CD4-positive, alpha-beta memory T cell (primary cell): Measurements from ENCODE around the gene CREB3. TPM values are rescaled to one million over a fixed set of nuclear protein-coding genes. Genes with fewer than 3 reads are reported as not detected.

Experiments
- CTCF ChIA-PET: fragments of 350-600 bp; sonication (Branson Sonifier 250); formaldehyde crosslinking; loops from one replicate; lab custom pipeline; 2021; ENCODE audit warnings: inconsistent platforms; ENCODE audit not compliant: partially characterized antibody; lab: Charles Lee
- POLR2A ChIA-PET: fragments of 350-600 bp; sonication (Branson Sonifier 250); formaldehyde crosslinking; loops from one replicate; lab custom pipeline; 2021; ENCODE audit not compliant: partially characterized antibody; lab: Charles Lee
- DNase-seq, 5 donors: peaks; one replicate each; pipeline versions ENCODE4 v3.0.0 to v3.0.0-alpha.2; 2020 to 2022; ENCODE audit warnings: mixed read lengths in 1 of 5
- H3K27ac ChIP-seq: one replicate; pipeline ENCODE4 v1.7.0; 2013; ENCODE audit warnings: low read depth, low read length
- H3K27me3 ChIP-seq: 2 replicates; pipeline ENCODE4 v1.7.0; 2013; ENCODE audit warnings: mild to moderate bottlenecking, low read length, moderate library complexity; ENCODE audit not compliant: insufficient read depth
- H3K36me3 ChIP-seq: 2 replicates; pipeline ENCODE4 v1.7.0; 2013; ENCODE audit warnings: mild to moderate bottlenecking, low read length, moderate library complexity; ENCODE audit not compliant: insufficient read depth
- H3K4me1 ChIP-seq: 2 replicates; pipeline ENCODE4 v1.7.0; 2013; ENCODE audit warnings: mild to moderate bottlenecking, low read length, moderate library complexity; ENCODE audit not compliant: insufficient read depth
- H3K4me3 ChIP-seq, 2 donors: one replicate each; pipeline ENCODE4 v1.7.0; 2013; ENCODE audit warnings: low read length in 2 of 2, mild to moderate bottlenecking in 1 of 2
- H3K9me3 ChIP-seq, 2 donors: one replicate each; pipeline ENCODE4 v1.7.0; 2013; ENCODE audit warnings: low read length in 2 of 2, control low read depth in 1 of 2; ENCODE audit not compliant: control insufficient read depth in 1 of 2
- H3K27ac Mint-ChIP-seq, 7 donors: one replicate each; pipeline ENCODE4 v1.8.0; 2020 to 2021; ENCODE audit warnings: mixed read lengths in 7 of 7, mild to moderate bottlenecking in 6 of 7, inconsistent platforms in 3 of 7, moderate library complexity in 3 of 7
- H3K27me3 Mint-ChIP-seq, 2 donors: one replicate each; pipeline ENCODE4 v1.8.0; 2020 to 2021; ENCODE audit warnings: mixed read lengths in 2 of 2
- H3K36me3 Mint-ChIP-seq, 2 donors: one replicate each; pipeline ENCODE4 v1.8.0; 2020 to 2021; ENCODE audit warnings: mixed read lengths in 2 of 2, inconsistent platforms in 1 of 2, mild to moderate bottlenecking in 1 of 2
- H3K4me1 Mint-ChIP-seq, 4 donors: one replicate each; pipeline ENCODE4 v1.8.0; 2020 to 2021; ENCODE audit warnings: mixed read lengths in 4 of 4, mild to moderate bottlenecking in 1 of 4
- H3K4me3 Mint-ChIP-seq, 8 donors: one replicate each; pipeline ENCODE4 v1.8.0; 2020 to 2021; ENCODE audit warnings: mixed read lengths in 8 of 8, mild to moderate bottlenecking in 7 of 8, moderate library complexity in 6 of 8, inconsistent platforms in 3 of 8
- H3K9me3 Mint-ChIP-seq, 8 donors: one replicate each; pipeline ENCODE4 v1.8.0; 2020 to 2021; ENCODE audit warnings: mixed read lengths in 8 of 8, mild to moderate bottlenecking in 5 of 8, inconsistent platforms in 3 of 8, moderate library complexity in 1 of 8
- intact Hi-C: fragments of 100-400 bp; cut with micrococcal nuclease; formaldehyde crosslinking; loops from one replicate; pipeline ENCODE4 v1.15.1; 2023
- polyA plus RNA-seq, 2 donors: library from polyadenylated mRNA; unstranded; fragments of 300-500 nt; fragmentation: Illumina TruSeq; gene quantifications; one replicate each; pipeline ENCODE4 v1.2.3, GENCODE V29; 2021
- total RNA-seq, 2 experiments: library from RNA; stranded (reverse); gene quantifications; one replicate each; pipeline ENCODE4 v1.2.3, GENCODE V29; 2021

The CREB3 gene
- total and polyA plus RNA-seq, 4 experiments from 2014 or later, result 24.8 to 59.7 (median 35.3) TPM

GRCh38 chr9:35748858-35749514 is 16.5 kb downstream of the CREB3 start, which contains the start of the genes GBA2 and RGP1:
TSS of gene GBA2 (minus strand) at chr9:35749228. CDS start at chr9:35748704, 524 bp downstream.
TSS of gene RGP1 (plus strand) at chr9:35749287. CDS start at chr9:35749756, 469 bp downstream.
- POLR2A ChIA-PET, result interaction anchor here (0.8 to 8.1 kb wide), 15 partner anchors 8 to 739 kb away, joined by 3 to 179 read pairs (median 7); partner anchors contain the start of genes ARHGEF39, CCDC107, CREB3 and HINT2
- Mint-ChIP-seq H3K27ac (peak within 1 kb of the TSS; percentile 87 to 97 (median 96)), H3K9me3 (no peaks in the 10 kb centered on the region), H3K4me3 (peak within 1 kb of the TSS; percentile 92 to 97 (median 94)), H3K27me3 (no peaks in the 10 kb centered on the region), H3K36me3 (peaks cover 33 to 59% of the 10 kb centered on the region in 2 donors), H3K4me1 (peaks cover 37 to 73% (median 51%) of the 10 kb centered on the region in 4 donors)
- CTCF ChIA-PET, result interaction anchor here (0.8 to 6.6 kb wide), 16 partner anchors 8 to 145 kb away, joined by 3 to 209 read pairs (median 5); partner anchors contain the start of genes CCDC107, CREB3, RMRP and SPAG8
- H3K27ac ChIP-seq, result peak within 1 kb of the TSS; percentile 82
- peak within 1 kb of the TSS; percentile 89 to 92 for H3K4me3 ChIP-seq
- intact Hi-C loops, result loop anchor here (1.0 to 5.0 kb wide), 6 partner anchors 13 to 637 kb away; partner anchors contain the start of genes CCDC107, CREB3, RMRP and TLN1
- DNase-seq, result peak; percentile 50 to 71 (median 62)
- no peaks in the 10 kb centered on the region for H3K27me3 ChIP-seq
- no peaks in the 10 kb centered on the region for H3K9me3 ChIP-seq
- H3K36me3 ChIP-seq, result peaks cover 42% of the 10 kb centered on the region
- H3K4me1 ChIP-seq, result peaks cover 45% of the 10 kb centered on the region

GRCh38 chr9:35749515-35750255 is 17.2 kb downstream of the CREB3 start:
- Histone ChIP-seq H3K27me3 (no peaks in the 10 kb centered on the region), H3K27ac (peak overlapping the region; percentile 82), H3K4me1 (peaks cover 45% of the 10 kb centered on the region), H3K4me3 (peak overlapping the region; percentile 89 to 92), H3K36me3 (peaks cover 36% of the 10 kb centered on the region), H3K9me3 (no peaks in the 10 kb centered on the region)
- intact Hi-C loops, result loop anchor here (1.0 to 5.0 kb wide), 6 partner anchors 13 to 637 kb away; partner anchors contain the start of genes CCDC107, CREB3, RMRP and TLN1
- peak; percentile 43 to 64 (median 48) for DNase-seq
- POLR2A ChIA-PET, result interaction anchor here (0.7 to 8.1 kb wide), 16 partner anchors 8 to 738 kb away, joined by 3 to 179 read pairs (median 6); partner anchors contain the start of genes ARHGEF39, CCDC107, CREB3 and HINT2
- peaks cover 29 to 53% of the 10 kb centered on the region in 2 donors for H3K36me3 Mint-ChIP-seq
- no peaks in the 10 kb centered on the region for H3K9me3 Mint-ChIP-seq
- no peaks in the 10 kb centered on the region for H3K27me3 Mint-ChIP-seq
- peak overlapping the region; percentile 87 to 97 (median 96) for H3K27ac Mint-ChIP-seq
- H3K4me3 Mint-ChIP-seq, result peak overlapping the region; percentile 90 to 97 (median 94)
- H3K4me1 Mint-ChIP-seq, result peaks cover 34 to 68% (median 53%) of the 10 kb centered on the region in 4 donors
- CTCF ChIA-PET, result interaction anchor here (1.0 to 6.6 kb wide), 11 partner anchors 12 to 146 kb away, joined by 3 to 209 read pairs (median 8); partner anchors contain the start of genes CCDC107, CREB3, RMRP and TLN1

GRCh38 chr9:35750256-35750531 is 17.7 kb downstream of the CREB3 start:
- Histone ChIP-seq H3K27ac (peak overlapping the region; percentile 82), H3K36me3 (peaks cover 35% of the 10 kb centered on the region), H3K27me3 (no peaks in the 10 kb centered on the region), H3K9me3 (no peaks in the 10 kb centered on the region), H3K4me1 (peaks cover 45% of the 10 kb centered on the region), H3K4me3 (peak overlapping the region; percentile 89 to 92)
- Mint-ChIP-seq H3K4me1 (peaks cover 34 to 66% (median 53%) of the 10 kb centered on the region in 4 donors), H3K9me3 (no peaks in the 10 kb centered on the region), H3K4me3 (peak overlapping the region; percentile 90 to 97 (median 94)), H3K36me3 (peaks cover 28 to 51% of the 10 kb centered on the region in 2 donors), H3K27ac (peak overlapping the region; percentile 87 to 97 (median 96)), H3K27me3 (no peaks in the 10 kb centered on the region)
- intact Hi-C loops, result no loop called here
- ChIA-PET POLR2A (interaction anchor here (0.7 to 8.1 kb wide), 11 partner anchors 15 to 738 kb away, joined by 3 to 179 read pairs (median 11); partner anchors contain the start of genes CCDC107, CREB3, HINT2 and RMRP), CTCF (interaction anchor here (1.0 to 6.6 kb wide), 7 partner anchors 11 to 146 kb away, joined by 3 to 209 read pairs (median 15); partner anchors contain the start of genes CREB3 and TLN1)
- DNase-seq, result no peak

- POLR2A ChIA-PET, result interaction anchor here (0.8 to 3.3 kb wide), 2 partner anchors 21 to 107 kb away, joined by 3 to 15 read pairs; partner anchors contain the start of genes CREB3 and TLN1
- peaks cover 29% of the 10 kb centered on the region for H3K4me1 ChIP-seq
- no peak overlapping the region for H3K4me3 Mint-ChIP-seq
- H3K27ac ChIP-seq, result no peak overlapping the region
- H3K27me3 Mint-ChIP-seq, result no peaks in the 10 kb centered on the region
- CTCF ChIA-PET, result interaction anchor here (2.4 to 6.0 kb wide), 2 partner anchors 18 to 57 kb away, joined by 13 to 32 read pairs; no protein-coding TSS in a partner anchor
- H3K36me3 Mint-ChIP-seq, result peaks cover 25 to 43% of the 10 kb centered on the region in 2 donors
- H3K27ac Mint-ChIP-seq, result peak overlapping the region in 4 of 7 donors; percentile 47 to 85 (median 72)
- no peaks in the 10 kb centered on the region for H3K9me3 ChIP-seq
- H3K27me3 ChIP-seq, result no peaks in the 10 kb centered on the region
- H3K4me1 Mint-ChIP-seq, result peaks cover 20 to 64% (median 44%) of the 10 kb centered on the region in 4 donors
- H3K4me3 ChIP-seq, result no peak overlapping the region
- peaks cover 35% of the 10 kb centered on the region for H3K36me3 ChIP-seq
- DNase-seq, result no peak
- no peaks in the 10 kb centered on the region for H3K9me3 Mint-ChIP-seq
- intact Hi-C loops, result no loop called here
Observed at GRCh38 chr9:35753466-35753865, 21.0 kb downstream of the CREB3 start.

GRCh38 chr9:35754264-35754663 is 21.8 kb downstream of the CREB3 start, which contains the start of gene MSMP:
TSS of gene MSMP (minus strand) at chr9:35754276. CDS start at chr9:35754129, 147 bp downstream.
- intact Hi-C loops, result no loop called here
- no peaks in the 10 kb centered on the region for H3K9me3 ChIP-seq
- peak within 1 kb of the TSS in 6 of 7 donors; percentile 27 to 99 (median 83) for H3K27ac Mint-ChIP-seq
- DNase-seq, result no peak
- H3K4me3 ChIP-seq, result no peak within 1 kb of the TSS
- peaks cover 25 to 40% of the 10 kb centered on the region in 2 donors for H3K36me3 Mint-ChIP-seq
- CTCF ChIA-PET, result interaction anchor here (1.2 to 6.0 kb wide), 3 partner anchors 22 to 137 kb away, joined by 3 to 32 read pairs (median 4); partner anchors contain the start of gene CREB3
- peak within 1 kb of the TSS in 2 of 8 donors; percentile 30 to 74 for H3K4me3 Mint-ChIP-seq
- peaks cover 0 to 2% (median 0%) of the 10 kb centered on the region in 8 donors for H3K9me3 Mint-ChIP-seq
- no peaks in the 10 kb centered on the region for H3K27me3 ChIP-seq
- peaks cover 36% of the 10 kb centered on the region for H3K4me1 ChIP-seq
- POLR2A ChIA-PET, result interaction anchor here (1.0 kb wide), 1 partner anchor 22 kb away, joined by 4 read pairs; the partner anchor contains the start of genes CREB3 and TLN1
- H3K27ac ChIP-seq, result no peak within 1 kb of the TSS
- H3K36me3 ChIP-seq, result peaks cover 35% of the 10 kb centered on the region
- H3K4me1 Mint-ChIP-seq, result peaks cover 27 to 67% (median 50%) of the 10 kb centered on the region in 4 donors
- H3K27me3 Mint-ChIP-seq, result no peaks in the 10 kb centered on the region

- ChIA-PET CTCF (interaction anchor here (1.1 to 6.0 kb wide), 11 partner anchors 8 to 138 kb away, joined by 3 to 33 read pairs (median 13); partner anchors contain the start of genes CCDC107, CREB3, GBA2 and RGP1), POLR2A (interaction anchor here (1.0 to 1.9 kb wide), 2 partner anchors 15 to 23 kb away, joined by 4 to 7 read pairs; partner anchors contain the start of genes CREB3 and TLN1)
- Mint-ChIP-seq H3K9me3 (peaks cover 0 to 2% (median 0%) of the 10 kb centered on the region in 8 donors), H3K36me3 (peaks cover 25 to 32% of the 10 kb centered on the region in 2 donors), H3K27ac (peak overlapping the region in 6 of 7 donors; percentile 27 to 99 (median 82)), H3K4me3 (peak overlapping the region in 1 of 8 donors; percentile 74), H3K4me1 (peaks cover 25 to 67% (median 52%) of the 10 kb centered on the region in 4 donors), H3K27me3 (no peaks in the 10 kb centered on the region)
- intact Hi-C loops, result no loop called here
- Histone ChIP-seq H3K27ac (no peak overlapping the region), H3K4me1 (peaks cover 31% of the 10 kb centered on the region), H3K4me3 (no peak overlapping the region), H3K27me3 (no peaks in the 10 kb centered on the region), H3K9me3 (no peaks in the 10 kb centered on the region), H3K36me3 (peaks cover 35% of the 10 kb centered on the region)
- no peak for DNase-seq
Observed at GRCh38 chr9:35755071-35755470, 22.6 kb downstream of the CREB3 start.
